ENCODE results near the gene TUT4.
A peak's percentile ranks its signal among the peaks of the same experiment; 100 is the strongest.

Gene TUT4

GRCh38 chr1:52531249-52531872, 21.5 kb downstream of the TUT4 start:
- DNase-seq, result no peak

- DNase-seq, result no peak
These were observed 22.2 kb downstream of the TUT4 start for GRCh38 chr1:52530563-52531144.

- no peak for DNase-seq
These were observed 29.5 kb downstream of the TUT4 start for GRCh38 chr1:52523376-52523775.

- no peak for DNase-seq
These were observed 32.7 kb downstream of the TUT4 start for GRCh38 chr1:52520148-52520547.

GRCh38 chr1:52518962-52519361, 33.9 kb downstream of the TUT4 start:
- no peak for DNase-seq

- DNase-seq, result no peak
These were observed 40.9 kb downstream of the TUT4 start for GRCh38 chr1:52511851-52512615.

- no peak for DNase-seq
These were observed 41.5 kb downstream of the TUT4 start for GRCh38 chr1:52511439-52511838.

GRCh38 chr1:52506920-52507546, 45.9 kb downstream of the TUT4 start:
- no peak for DNase-seq

- DNase-seq, result no peak
These were observed 46.5 kb downstream of the TUT4 start for GRCh38 chr1:52506349-52506748.

GRCh38 chr1:52504720-52505119, 48.2 kb downstream of the TUT4 start:
- no peak for DNase-seq

- DNase-seq, result no peak
These were observed 49.2 kb downstream of the TUT4 start for GRCh38 chr1:52503706-52504105.

GRCh38 chr1:52502789-52503188, 50.1 kb downstream of the TUT4 start:
- no peak for DNase-seq

GRCh38 chr1:52487632-52488031, 65.3 kb downstream of the TUT4 start:
- no peak for DNase-seq

- no peak for DNase-seq
These were observed 70.4 kb downstream of the TUT4 start for GRCh38 chr1:52482326-52483004.

GRCh38 chr1:52479076-52479475, 73.8 kb downstream of the TUT4 start:
- DNase-seq, result peak; percentile 31 to 33

GRCh38 chr1:52477876-52478275, 75.0 kb downstream of the TUT4 start:
- DNase-seq, result no peak

GRCh38 chr1:52476943-52477342, 75.9 kb downstream of the TUT4 start:
- DNase-seq, result no peak

GRCh38 chr1:52474807-52475206, 78.1 kb downstream of the TUT4 start:
- DNase-seq, result no peak

GRCh38 chr1:52473039-52473438, 79.9 kb downstream of the TUT4 start:
- no peak for DNase-seq

GRCh38 chr1:52472384-52472783, 80.5 kb downstream of the TUT4 start:
- no peak for DNase-seq

GRCh38 chr1:52469108-52469507, 83.8 kb downstream of the TUT4 start:
- no peak for DNase-seq

- no peak for DNase-seq
These were observed 89.0 kb downstream of the TUT4 start for GRCh38 chr1:52463891-52464290.

GRCh38 chr1:52461821-52462220, 91.1 kb downstream of the TUT4 start:
- no peak for DNase-seq

Measured in Kasumi-1 (cell line).